ENCODE measurements around the gene EEF1E1. TPM values are rescaled to one million over a fixed set of nuclear protein-coding genes. Genes with fewer than 3 reads are reported as not detected.

EEF1E1 gene
- total and polyA plus RNA-seq, 2 of the 8 experiments (the other 6 are each of a cell fraction or from before 2014, with no cell fraction given) = 96.8 to 112 TPM

- 92% methylated on average over 3 of the region's 3 CpGs; no CpG with 5 or more reads in 1 of the 2 experiments for WGBS, 2 experiments (ENCODE audit: extremely low coverage in 1 of 2, insufficient coverage in 1 of 2, insufficient read length in 1 of 2, insufficient replicate concordance in 2 of 2, low coverage in 1 of 2, low lambda C conversion rate in 2 of 2, missing lambda C conversion rate in 1 of 2)
- H4K8ac ChIP-seq (ENCODE audit: extremely low read depth, insufficient read depth, low read length) = no peak overlapping the region
- no peak overlapping the region for H3K56ac ChIP-seq (replicated peaks; ENCODE audit: insufficient read length, low read depth, low read length)
- no peak overlapping the region for H3K27ac ChIP-seq (ENCODE audit: low read depth, low read length)
- no peaks in the 10 kb centered on the region for H3K23me2 ChIP-seq (ENCODE audit: low read depth, low read length)
- H2BK5ac ChIP-seq (ENCODE audit: low read depth, low read length) = no peak overlapping the region
- no peak overlapping the region for H2BK120ac ChIP-seq (replicated peaks; ENCODE audit: low read depth, low read length)
- H4K20me1 ChIP-seq (replicated peaks in 1 of 2; ENCODE audit: control insufficient read depth in 1 of 2, insufficient read depth in 2 of 2, low read length in 2 of 2) = peaks cover 0 to 4% of the 10 kb centered on the region in 2 experiments
- H3K79me2 ChIP-seq (ENCODE audit: control insufficient read depth in 1 of 2, insufficient read depth in 2 of 2, low read length in 2 of 2) = peaks cover 3 to 65% of the 10 kb centered on the region in 2 experiments; a peak in 3 of 4 replicates
- H4K91ac ChIP-seq (replicated peaks; ENCODE audit: insufficient read length, low read length) = no peak overlapping the region
- H3K36me3 ChIP-seq (ENCODE audit: control insufficient read depth in 2 of 4, insufficient read depth in 4 of 4, low read length in 3 of 4) = peaks cover 9 to 99% (median 57%) of the 10 kb centered on the region in 4 experiments; a peak in 7 of 8 replicates
- H3K23ac ChIP-seq (ENCODE audit: insufficient read length) = no peak overlapping the region
- peaks cover 0 to 4% of the 10 kb centered on the region in 2 experiments; a peak in 1 of 4 replicates for H3K9me3 ChIP-seq (ENCODE audit: insufficient read depth in 2 of 2, low read depth in 1 of 2, low read length in 1 of 2)
- no peak overlapping the region for H3K4ac ChIP-seq (replicated peaks; ENCODE audit: insufficient read length, low read depth, low read length)
- H3K4me1 ChIP-seq (replicated peaks in 1 of 4; ENCODE audit: control insufficient read depth in 3 of 4, insufficient read depth in 4 of 4, low read length in 3 of 4) = no peaks in the 10 kb centered on the region
- H3K9ac ChIP-seq (replicated peaks in 1 of 4; ENCODE audit: extremely low read depth in 1 of 4, low read depth in 3 of 4, low read length in 3 of 4) = no peak overlapping the region
- H3K4me2 ChIP-seq (ENCODE audit: insufficient read depth in 1 of 2, low read depth in 2 of 2, low read length in 2 of 2) = no peak overlapping the region
- DNase-seq (ENCODE audit: low read depth in 1 of 2, low spot score in 2 of 2) = no peak
- no peak overlapping the region for H2AFZ ChIP-seq (ENCODE audit: low read length)
- no peak overlapping the region for H2BK15ac ChIP-seq (ENCODE audit: low read length)
- H3K14ac ChIP-seq (ENCODE audit: insufficient read length) = no peak overlapping the region
- H4K5ac ChIP-seq (ENCODE audit: insufficient read length, low read depth, low read length) = no peak overlapping the region
- no peak overlapping the region for H2BK12ac ChIP-seq (ENCODE audit: low read depth, low read length)
- no peak overlapping the region for H2BK20ac ChIP-seq (ENCODE audit: low read length)
- POLR2A ChIA-PET (ENCODE audit: partially characterized antibody) = no interaction called here
- TF ChIP-seq GTF2F1 (IDR thresholded peaks at IDR 0.05; ENCODE audit: borderline replicate concordance, low read depth, low read length) = no peak
- TF ChIP-seq TAF7 (optimal IDR thresholded peaks at IDR 0.05; ENCODE audit: borderline replicate concordance, low read depth, low read length) = no peak
- no peak for TF ChIP-seq JUND (IDR thresholded peaks at IDR 0.05; ENCODE audit: low read length)
- TF ChIP-seq ZNF274 (IDR thresholded peaks at IDR 0.05; ENCODE audit: borderline replicate concordance, extremely low read depth, low read length) = no peak
- TF ChIP-seq NANOG (IDR thresholded peaks at IDR 0.05; ENCODE audit: insufficient read depth, low read depth, low read length, poor library complexity, severe bottlenecking) = no peak
- no peak for TF ChIP-seq CTBP2 (IDR thresholded peaks at IDR 0.05; ENCODE audit: borderline replicate concordance, insufficient read depth, insufficient read length, low read length)
- TF ChIP-seq CHD1 (IDR thresholded peaks at IDR 0.05; ENCODE audit: low read depth, low read length) = no peak
- no peak for TF ChIP-seq NRF1 (IDR thresholded peaks at IDR 0.05; ENCODE audit: low read depth, low read length)
- TF ChIP-seq RAD21 (IDR thresholded peaks at IDR 0.05 in 1 of 2, conservative IDR thresholded peaks at IDR 0.05 in 1 of 2; ENCODE audit: low read depth in 2 of 2, low read length in 2 of 2) = no peak
- FAIRE-seq = no peak
- H3K18ac ChIP-seq (ENCODE audit: extremely low read depth, low read length) = no peak overlapping the region
- no peaks in the 10 kb centered on the region for H3K27me3 ChIP-seq (replicated peaks in 1 of 4; ENCODE audit: control insufficient read depth in 3 of 4, extremely low read depth in 1 of 4, insufficient read depth in 3 of 4, low read length in 3 of 4)
- CTCF ChIA-PET (ENCODE audit: partially characterized antibody) = no interaction called here
- H2AK5ac ChIP-seq (ENCODE audit: low read depth, low read length) = no peak overlapping the region
- no peak overlapping the region for H3K4me3 ChIP-seq (ENCODE audit: extremely low read depth in 1 of 4, insufficient read depth in 2 of 4, low read depth in 3 of 4, low read length in 4 of 4)
- H3K79me1 ChIP-seq (ENCODE audit: low read depth, low read length) = no peaks in the 10 kb centered on the region
Measured at GRCh38 chr6:8090650-8091049, 11.7 kb downstream of the EEF1E1 start.
